ENCODE measurements around the gene ALKBH7. TPM values are rescaled to one million over a fixed set of nuclear protein-coding genes. Genes with fewer than 3 reads are reported as not detected.

ALKBH7 gene
- total and polyA plus RNA-seq, 4 donors: 29.9 to 99.7 (median 51.2) TPM

GRCh38 chr19:6374711-6375410 lies 2.3 kb downstream of the ALKBH7 start:
- Histone ChIP-seq H3K27me3 (ENCODE audit: control insufficient read depth in 4 of 4, insufficient read depth in 4 of 4, low read length in 3 of 4) (no peaks in the 10 kb centered on the region), H3K9me3 (ENCODE audit: control insufficient read depth in 4 of 4, low read length in 3 of 4) (no peaks in the 10 kb centered on the region), H3K27ac (ENCODE audit: low read depth in 1 of 2, low read length in 2 of 2) (no peak overlapping the region), H3K4me3 (ENCODE audit: low read depth in 1 of 3, low read length in 3 of 3) (no peak overlapping the region), H3K4me1 (ENCODE audit: control insufficient read depth in 4 of 4, insufficient read depth in 4 of 4, low read length in 3 of 4) (peaks cover 2 to 14% (median 4%) of the 10 kb centered on the region in 4 donors), H3K36me3 (ENCODE audit: control insufficient read depth in 4 of 4, insufficient read depth in 3 of 4, low read depth in 1 of 4, low read length in 3 of 4) (peaks cover 5 to 12% (median 9%) of the 10 kb centered on the region in 4 donors), H3K9ac (ENCODE audit: low read depth in 1 of 2, low read length in 2 of 2) (no peak overlapping the region)
- TF ChIP-seq SP1 (IDR thresholded peaks at IDR 0.05) (no peak), RXRA (IDR thresholded peaks at IDR 0.05) (no peak)
- WGBS: 92% methylated on average over 29 of the region's 29 CpGs
- no peak for DNase-seq (ENCODE audit: low spot score)

DNA sequence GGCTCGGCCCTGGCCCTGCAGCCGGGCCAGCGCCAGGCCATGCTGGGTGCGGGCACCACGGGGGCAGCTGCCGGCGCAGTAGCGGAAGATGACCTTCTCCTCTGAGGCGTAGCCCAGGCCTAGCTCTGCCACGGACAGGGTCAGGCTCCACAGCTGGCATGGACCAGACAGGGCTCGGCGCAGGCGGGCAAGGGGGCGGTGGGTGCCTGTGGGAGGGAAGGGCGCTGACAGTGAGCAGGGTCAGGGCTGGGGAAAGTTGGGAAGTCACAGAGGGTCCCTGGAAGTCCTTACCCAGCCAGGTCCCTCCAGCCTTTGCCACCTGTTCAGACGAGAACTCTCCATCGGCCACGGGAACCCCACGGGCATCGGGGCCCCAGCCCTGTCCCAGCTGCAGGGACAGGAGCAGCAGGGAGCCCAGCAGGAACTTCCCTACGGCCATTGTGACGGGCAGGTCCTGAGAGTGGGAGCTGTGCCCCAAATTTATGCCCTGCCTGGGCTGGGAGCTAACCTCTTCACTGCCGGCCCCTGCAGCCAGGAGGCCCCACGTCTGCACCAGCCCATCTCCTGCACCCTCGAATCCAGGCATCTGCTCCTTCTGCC lies 2.9 kb downstream of the ALKBH7 start, which contains the start of gene PSPN:
PSPN (minus strand) TSS at position 523 of the 600 bp plus-strand sequence; CDS start at position 439, 84 bp downstream.
- WGBS: 91% methylated on average over 25 of the region's 25 CpGs
- H3K9me3 ChIP-seq (ENCODE audit: control insufficient read depth in 4 of 4, low read length in 3 of 4): no peaks in the 10 kb centered on the region
- H3K36me3 ChIP-seq (ENCODE audit: control insufficient read depth in 4 of 4, insufficient read depth in 3 of 4, low read depth in 1 of 4, low read length in 3 of 4): peaks cover 11 to 17% (median 15%) of the 10 kb centered on the region in 4 donors
- no peak within 1 kb of the TSS for H3K27ac ChIP-seq (ENCODE audit: low read depth in 1 of 2, low read length in 2 of 2)
- no peak for DNase-seq (ENCODE audit: low spot score)
- no peak within 1 kb of the TSS for H3K9ac ChIP-seq (ENCODE audit: low read depth in 1 of 2, low read length in 2 of 2)
- no peaks in the 10 kb centered on the region for H3K27me3 ChIP-seq (ENCODE audit: control insufficient read depth in 4 of 4, insufficient read depth in 4 of 4, low read length in 3 of 4)
- no peak within 1 kb of the TSS for H3K4me3 ChIP-seq (ENCODE audit: low read depth in 1 of 3, low read length in 3 of 3)
- TF ChIP-seq FOXA1 (IDR thresholded peaks at IDR 0.05): no peak
- TF ChIP-seq, protein P1, sequence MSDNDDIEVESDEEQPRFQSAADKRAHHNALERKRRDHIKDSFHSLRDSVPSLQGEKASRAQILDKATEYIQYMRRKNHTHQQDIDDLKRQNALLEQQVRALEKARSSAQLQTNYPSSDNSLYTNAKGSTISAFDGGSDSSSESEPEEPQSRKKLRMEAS (IDR thresholded peaks at IDR 0.05): no peak
- TF ChIP-seq TAF1 (conservative IDR thresholded peaks at IDR 0.05): no peak
- no peak for TF ChIP-seq EGR1 (IDR thresholded peaks at IDR 0.05; ENCODE audit: low read depth in 2 of 2)
- no peak for TF ChIP-seq ATF3 (IDR thresholded peaks at IDR 0.05)
- H3K4me1 ChIP-seq (ENCODE audit: control insufficient read depth in 4 of 4, insufficient read depth in 4 of 4, low read length in 3 of 4): peaks cover 2 to 14% (median 4%) of the 10 kb centered on the region in 4 donors

- H3K9ac ChIP-seq (ENCODE audit: low read depth in 1 of 2, low read length in 2 of 2): no peak overlapping the region
- no peak for DNase-seq (ENCODE audit: low spot score)
- peaks cover 13 to 25% (median 19%) of the 10 kb centered on the region in 4 donors for H3K36me3 ChIP-seq (ENCODE audit: control insufficient read depth in 4 of 4, insufficient read depth in 3 of 4, low read depth in 1 of 4, low read length in 3 of 4)
- peaks cover 2 to 14% (median 4%) of the 10 kb centered on the region in 4 donors for H3K4me1 ChIP-seq (ENCODE audit: control insufficient read depth in 4 of 4, insufficient read depth in 4 of 4, low read length in 3 of 4)
- no peaks in the 10 kb centered on the region for H3K9me3 ChIP-seq (ENCODE audit: control insufficient read depth in 4 of 4, low read length in 3 of 4)
- H3K27ac ChIP-seq (ENCODE audit: low read depth in 1 of 2, low read length in 2 of 2): no peak overlapping the region
- TF ChIP-seq EGR1 (IDR thresholded peaks at IDR 0.05; ENCODE audit: low read depth in 2 of 2) (no peak), FOXA1 (IDR thresholded peaks at IDR 0.05) (no peak), CTCF (IDR thresholded peaks at IDR 0.05; ENCODE audit: low read depth, low read length, missing input control) (no peak), ATF3 (IDR thresholded peaks at IDR 0.05) (no peak), REST (IDR thresholded peaks at IDR 0.05) (no peak), GABPA (IDR thresholded peaks at IDR 0.05 in 1 of 2, conservative IDR thresholded peaks at IDR 0.05 in 1 of 2) (no peak), NR2F2 (IDR thresholded peaks at IDR 0.05) (no peak), HNF4A (conservative IDR thresholded peaks at IDR 0.05) (no peak)
- H3K27me3 ChIP-seq (ENCODE audit: control insufficient read depth in 4 of 4, insufficient read depth in 4 of 4, low read length in 3 of 4): no peaks in the 10 kb centered on the region
- H3K4me3 ChIP-seq (ENCODE audit: low read depth in 1 of 3, low read length in 3 of 3): no peak overlapping the region
- WGBS: 90% methylated on average over 19 of the region's 19 CpGs
These were observed 4.1 kb downstream of the ALKBH7 start for GRCh38 chr19:6376512-6377190.
